ENCODE data around the gene RAF1. TPM values are rescaled to one million over a fixed set of nuclear protein-coding genes. Genes with fewer than 3 reads are reported as not detected.

The RAF1 gene
- total and polyA plus RNA-seq, 2 of the 13 experiments (the other 11 are each of a cell fraction or from before 2014, with no cell fraction given), result 72.2 to 91.4 TPM

DNA sequence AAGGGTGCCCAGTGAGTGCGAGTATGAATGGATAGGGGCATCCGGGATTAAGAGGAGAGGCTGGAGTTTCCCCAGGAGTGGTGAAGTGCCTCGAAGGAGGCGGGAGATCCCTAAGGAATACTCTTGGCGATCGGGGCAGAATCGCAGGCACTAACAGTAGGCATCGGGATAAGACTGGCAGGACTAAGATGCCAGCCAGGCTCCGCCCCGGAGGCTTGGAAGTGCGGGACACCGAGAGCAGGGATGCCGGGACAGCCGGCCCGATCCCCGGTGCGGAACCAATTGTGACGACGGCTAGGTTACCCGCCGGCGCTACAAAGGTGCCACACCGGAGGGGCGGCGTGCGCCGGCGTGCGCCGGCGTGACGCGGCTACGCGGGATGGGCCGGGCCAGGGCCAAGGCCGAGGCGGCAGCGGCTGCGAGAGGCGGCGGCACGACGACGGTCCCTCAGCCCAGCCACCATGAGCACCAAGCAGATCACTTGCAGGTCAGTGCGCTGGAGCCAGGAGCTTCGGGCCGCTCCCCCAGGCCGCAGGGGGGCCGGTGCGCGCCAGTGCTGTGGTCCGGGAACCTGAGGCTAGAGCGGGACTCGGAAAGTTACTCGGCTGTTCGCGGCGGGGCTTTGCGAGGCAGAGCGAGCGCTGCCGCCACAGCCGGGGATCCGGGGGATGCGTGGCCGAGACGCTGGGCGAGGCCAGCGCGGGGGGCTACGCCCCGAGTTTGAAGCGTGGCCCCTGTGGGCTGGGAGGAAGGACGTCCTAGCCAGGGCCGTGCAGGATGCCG is 107.0 kb downstream of the RAF1 start, which contains the start of gene MKRN2 (continued):
- TF ChIP-seq, protein P1, sequence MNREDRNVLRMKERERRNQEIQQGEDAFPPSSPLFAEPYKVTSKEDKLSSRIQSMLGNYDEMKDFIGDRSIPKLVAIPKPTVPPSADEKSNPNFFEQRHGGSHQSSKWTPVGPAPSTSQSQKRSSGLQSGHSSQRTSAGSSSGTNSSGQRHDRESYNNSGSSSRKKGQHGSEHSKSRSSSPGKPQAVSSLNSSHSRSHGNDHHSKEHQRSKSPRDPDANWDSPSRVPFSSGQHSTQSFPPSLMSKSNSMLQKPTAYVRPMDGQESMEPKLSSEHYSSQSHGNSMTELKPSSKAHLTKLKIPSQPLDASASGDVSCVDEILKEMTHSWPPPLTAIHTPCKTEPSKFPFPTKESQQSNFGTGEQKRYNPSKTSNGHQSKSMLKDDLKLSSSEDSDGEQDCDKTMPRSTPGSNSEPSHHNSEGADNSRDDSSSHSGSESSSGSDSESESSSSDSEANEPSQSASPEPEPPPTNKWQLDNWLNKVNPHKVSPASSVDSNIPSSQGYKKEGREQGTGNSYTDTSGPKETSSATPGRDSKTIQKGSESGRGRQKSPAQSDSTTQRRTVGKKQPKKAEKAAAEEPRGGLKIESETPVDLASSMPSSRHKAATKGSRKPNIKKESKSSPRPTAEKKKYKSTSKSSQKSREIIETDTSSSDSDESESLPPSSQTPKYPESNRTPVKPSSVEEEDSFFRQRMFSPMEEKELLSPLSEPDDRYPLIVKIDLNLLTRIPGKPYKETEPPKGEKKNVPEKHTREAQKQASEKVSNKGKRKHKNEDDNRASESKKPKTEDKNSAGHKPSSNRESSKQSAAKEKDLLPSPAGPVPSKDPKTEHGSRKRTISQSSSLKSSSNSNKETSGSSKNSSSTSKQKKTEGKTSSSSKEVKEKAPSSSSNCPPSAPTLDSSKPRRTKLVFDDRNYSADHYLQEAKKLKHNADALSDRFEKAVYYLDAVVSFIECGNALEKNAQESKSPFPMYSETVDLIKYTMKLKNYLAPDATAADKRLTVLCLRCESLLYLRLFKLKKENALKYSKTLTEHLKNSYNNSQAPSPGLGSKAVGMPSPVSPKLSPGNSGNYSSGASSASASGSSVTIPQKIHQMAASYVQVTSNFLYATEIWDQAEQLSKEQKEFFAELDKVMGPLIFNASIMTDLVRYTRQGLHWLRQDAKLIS (CRISPR knock-in tag; IDR thresholded peaks at IDR 0.05), result 0 out of 2 replicates have a peak, but pooled peaks have one; percentile 6
- TF ChIP-seq ZSCAN29 (CRISPR knock-in tag; conservative IDR thresholded peaks at IDR 0.05), result no peak
- TF ChIP-seq, protein P2, sequence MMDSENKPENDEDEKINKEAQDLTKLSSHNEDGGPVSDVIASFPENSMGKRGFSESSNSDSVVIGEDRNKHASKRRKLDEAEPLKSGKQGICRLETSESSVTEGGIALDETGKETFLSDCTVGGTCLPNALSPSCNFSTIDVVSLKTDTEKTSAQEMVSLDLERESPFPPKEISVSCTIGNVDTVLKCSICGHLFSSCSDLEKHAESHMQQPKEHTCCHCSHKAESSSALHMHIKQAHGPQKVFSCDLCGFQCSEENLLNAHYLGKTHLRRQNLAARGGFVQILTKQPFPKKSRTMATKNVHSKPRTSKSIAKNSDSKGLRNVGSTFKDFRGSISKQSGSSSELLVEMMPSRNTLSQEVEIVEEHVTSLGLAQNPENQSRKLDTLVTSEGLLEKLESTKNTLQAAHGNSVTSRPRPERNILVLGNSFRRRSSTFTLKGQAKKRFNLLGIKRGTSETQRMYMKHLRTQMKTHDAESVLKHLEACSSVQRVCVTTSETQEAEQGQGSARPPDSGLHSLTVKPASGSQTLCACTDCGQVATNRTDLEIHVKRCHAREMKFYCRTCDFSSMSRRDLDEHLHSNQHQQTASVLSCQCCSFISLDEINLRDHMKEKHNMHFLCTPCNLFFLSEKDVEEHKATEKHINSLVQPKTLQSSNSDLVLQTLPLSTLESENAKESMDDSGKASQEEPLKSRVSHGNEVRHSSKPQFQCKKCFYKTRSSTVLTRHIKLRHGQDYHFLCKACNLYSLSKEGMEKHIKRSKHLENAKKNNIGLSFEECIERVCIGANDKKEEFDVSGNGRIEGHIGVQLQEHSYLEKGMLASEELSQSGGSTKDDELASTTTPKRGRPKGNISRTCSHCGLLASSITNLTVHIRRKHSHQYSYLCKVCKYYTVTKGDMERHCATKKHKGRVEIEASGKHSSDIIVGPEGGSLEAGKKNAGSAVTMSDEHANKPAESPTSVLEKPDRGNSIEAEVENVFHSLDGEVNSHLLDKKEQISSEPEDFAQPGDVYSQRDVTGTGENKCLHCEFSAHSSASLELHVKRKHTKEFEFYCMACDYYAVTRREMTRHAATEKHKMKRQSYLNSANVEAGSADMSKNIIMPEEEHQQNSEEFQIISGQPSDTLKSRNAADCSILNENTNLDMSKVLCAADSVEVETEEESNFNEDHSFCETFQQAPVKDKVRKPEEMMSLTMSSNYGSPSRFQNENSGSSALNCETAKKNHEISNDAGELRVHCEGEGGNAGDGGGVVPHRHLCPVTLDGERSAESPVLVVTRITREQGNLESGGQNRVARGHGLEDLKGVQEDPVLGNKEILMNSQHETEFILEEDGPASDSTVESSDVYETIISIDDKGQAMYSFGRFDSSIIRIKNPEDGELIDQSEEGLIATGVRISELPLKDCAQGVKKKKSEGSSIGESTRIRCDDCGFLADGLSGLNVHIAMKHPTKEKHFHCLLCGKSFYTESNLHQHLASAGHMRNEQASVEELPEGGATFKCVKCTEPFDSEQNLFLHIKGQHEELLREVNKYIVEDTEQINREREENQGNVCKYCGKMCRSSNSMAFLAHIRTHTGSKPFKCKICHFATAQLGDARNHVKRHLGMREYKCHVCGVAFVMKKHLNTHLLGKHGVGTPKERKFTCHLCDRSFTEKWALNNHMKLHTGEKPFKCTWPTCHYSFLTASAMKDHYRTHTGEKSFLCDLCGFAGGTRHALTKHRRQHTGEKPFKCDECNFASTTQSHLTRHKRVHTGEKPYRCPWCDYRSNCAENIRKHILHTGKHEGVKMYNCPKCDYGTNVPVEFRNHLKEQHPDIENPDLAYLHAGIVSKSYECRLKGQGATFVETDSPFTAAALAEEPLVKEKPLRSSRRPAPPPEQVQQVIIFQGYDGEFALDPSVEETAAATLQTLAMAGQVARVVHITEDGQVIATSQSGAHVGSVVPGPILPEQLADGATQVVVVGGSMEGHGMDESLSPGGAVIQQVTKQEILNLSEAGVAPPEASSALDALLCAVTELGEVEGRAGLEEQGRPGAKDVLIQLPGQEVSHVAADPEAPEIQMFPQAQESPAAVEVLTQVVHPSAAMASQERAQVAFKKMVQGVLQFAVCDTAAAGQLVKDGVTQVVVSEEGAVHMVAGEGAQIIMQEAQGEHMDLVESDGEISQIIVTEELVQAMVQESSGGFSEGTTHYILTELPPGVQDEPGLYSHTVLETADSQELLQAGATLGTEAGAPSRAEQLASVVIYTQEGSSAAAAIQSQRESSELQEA (CRISPR knock-in tag; IDR thresholded peaks at IDR 0.05; ENCODE audit: not compliant biosample characterization), result peak; percentile 84
- TF ChIP-seq SIX4 (CRISPR knock-in tag; IDR thresholded peaks at IDR 0.05), result no peak
- TF ChIP-seq ZNF530 (CRISPR knock-in tag; IDR thresholded peaks at IDR 0.05; ENCODE audit: low read depth), result no peak
- TF ChIP-seq, protein P3, sequence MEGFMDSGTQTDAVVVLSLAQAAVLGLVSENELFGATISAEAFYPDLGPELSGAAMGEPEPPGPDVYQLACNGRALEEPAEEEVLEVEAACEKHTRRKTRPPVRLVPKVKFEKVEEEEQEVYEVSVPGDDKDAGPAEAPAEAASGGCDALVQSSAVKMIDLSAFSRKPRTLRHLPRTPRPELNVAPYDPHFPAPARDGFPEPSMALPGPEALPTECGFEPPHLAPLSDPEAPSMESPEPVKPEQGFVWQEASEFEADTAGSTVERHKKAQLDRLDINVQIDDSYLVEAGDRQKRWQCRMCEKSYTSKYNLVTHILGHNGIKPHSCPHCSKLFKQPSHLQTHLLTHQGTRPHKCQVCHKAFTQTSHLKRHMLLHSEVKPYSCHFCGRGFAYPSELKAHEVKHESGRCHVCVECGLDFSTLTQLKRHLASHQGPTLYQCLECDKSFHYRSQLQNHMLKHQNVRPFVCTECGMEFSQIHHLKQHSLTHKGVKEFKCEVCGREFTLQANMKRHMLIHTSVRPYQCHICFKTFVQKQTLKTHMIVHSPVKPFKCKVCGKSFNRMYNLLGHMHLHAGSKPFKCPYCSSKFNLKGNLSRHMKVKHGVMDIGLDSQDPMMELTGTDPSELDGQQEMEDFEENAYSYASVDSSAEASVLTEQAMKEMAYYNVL (CRISPR knock-in tag; IDR thresholded peaks at IDR 0.05; ENCODE audit: borderline replicate concordance), result peak; percentile 51; the same call in 1 of the 2 replicates
- TF ChIP-seq, protein P4, sequence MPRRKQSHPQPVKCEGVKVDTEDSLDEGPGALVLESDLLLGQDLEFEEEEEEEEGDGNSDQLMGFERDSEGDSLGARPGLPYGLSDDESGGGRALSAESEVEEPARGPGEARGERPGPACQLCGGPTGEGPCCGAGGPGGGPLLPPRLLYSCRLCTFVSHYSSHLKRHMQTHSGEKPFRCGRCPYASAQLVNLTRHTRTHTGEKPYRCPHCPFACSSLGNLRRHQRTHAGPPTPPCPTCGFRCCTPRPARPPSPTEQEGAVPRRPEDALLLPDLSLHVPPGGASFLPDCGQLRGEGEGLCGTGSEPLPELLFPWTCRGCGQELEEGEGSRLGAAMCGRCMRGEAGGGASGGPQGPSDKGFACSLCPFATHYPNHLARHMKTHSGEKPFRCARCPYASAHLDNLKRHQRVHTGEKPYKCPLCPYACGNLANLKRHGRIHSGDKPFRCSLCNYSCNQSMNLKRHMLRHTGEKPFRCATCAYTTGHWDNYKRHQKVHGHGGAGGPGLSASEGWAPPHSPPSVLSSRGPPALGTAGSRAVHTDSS (CRISPR knock-in tag; conservative IDR thresholded peaks at IDR 0.05), result no peak
- no peak for TF ChIP-seq RORA (CRISPR knock-in tag; IDR thresholded peaks at IDR 0.05)
- TF ChIP-seq ZNF225 (CRISPR knock-in tag; IDR thresholded peaks at IDR 0.05), result peak; percentile 89; the same call in 1 of the 2 replicates
- peak; percentile 21; the same call in 1 of the 2 replicates for TF ChIP-seq ZSCAN9 (CRISPR knock-in tag; IDR thresholded peaks at IDR 0.05; ENCODE audit: borderline replicate concordance)
- TF ChIP-seq ZNF496 (CRISPR knock-in tag; IDR thresholded peaks at IDR 0.05; ENCODE audit: insufficient replicate concordance), result no peak
